ENCODE measurements around the gene ACBD4. TPM values are rescaled to one million over a fixed set of nuclear protein-coding genes. Genes with fewer than 3 reads are reported as not detected.

The ACBD4 gene
- total RNA-seq, 2 experiments from 2014 or later = 12.4 to 12.6 TPM

- intact Hi-C loops (cut with micrococcal nuclease) = loop anchor here (2.0 to 5.0 kb wide), 2 partner anchors 15 to 167 kb away; partner anchors contain the start of genes ACBD4 and MAP3K14
- DNase-seq = peak; percentile 58
- CTCF ChIA-PET = interaction anchor here (0.8 to 14.4 kb wide), 27 partner anchors 10 to 279 kb away, joined by 3 to 352 read pairs (median 6); partner anchors contain the start of genes ACBD4, FMNL1, HEXIM2 and NMT1
- Mint-ChIP-seq H3K9me3 (no peaks in the 10 kb centered on the region), H3K4me1 (ENCODE audit: low read depth) (peaks cover 31% of the 10 kb centered on the region), H3K27ac (peak overlapping the region; percentile 100), H3K4me3 (peak overlapping the region; percentile 98), H3K27me3 (no peaks in the 10 kb centered on the region), H3K36me3 (ENCODE audit: low read depth) (peaks cover 18% of the 10 kb centered on the region)
- no peak for TF ChIP-seq CTCF (IDR thresholded peaks at IDR 0.05)
- no peak for ATAC-seq
- POLR2A ChIA-PET = interaction anchor here (0.6 to 8.5 kb wide), 27 partner anchors 7 to 427 kb away, joined by 3 to 200 read pairs (median 5); partner anchors contain the start of genes ACBD4, FMNL1, HEXIM2 and MAP3K14
These were observed 14.5 kb downstream of the ACBD4 start for GRCh38 chr17:45149669-45150664.

- ChIA-PET POLR2A (interaction anchor here (0.6 to 8.5 kb wide), 14 partner anchors 10 to 258 kb away, joined by 3 to 200 read pairs (median 14); partner anchors contain the start of genes ACBD4, HEXIM2 and MAP3K14), CTCF (interaction anchor here (0.7 to 14.4 kb wide), 24 partner anchors 9 to 234 kb away, joined by 3 to 352 read pairs (median 6); partner anchors contain the start of genes ACBD4, FMNL1, HEXIM2 and PLCD3)
- Mint-ChIP-seq H3K36me3 (ENCODE audit: low read depth) (peaks cover 17% of the 10 kb centered on the region), H3K4me3 (peak overlapping the region; percentile 98), H3K4me1 (ENCODE audit: low read depth) (peaks cover 30% of the 10 kb centered on the region), H3K9me3 (no peaks in the 10 kb centered on the region), H3K27ac (peak overlapping the region; percentile 85), H3K27me3 (no peaks in the 10 kb centered on the region)
- ATAC-seq = no peak
- TF ChIP-seq CTCF (IDR thresholded peaks at IDR 0.05) = no peak
- intact Hi-C loops (cut with micrococcal nuclease) = loop anchor here (1.0 kb wide), 1 partner anchor 19 kb away; no protein-coding TSS in a partner anchor
- no peak for DNase-seq
These were observed 15.7 kb downstream of the ACBD4 start for GRCh38 chr17:45150911-45151809.

- Mint-ChIP-seq H3K4me3 (no peak overlapping the region), H3K27ac (peak overlapping the region; percentile 71), H3K27me3 (no peaks in the 10 kb centered on the region), H3K9me3 (no peaks in the 10 kb centered on the region), H3K4me1 (ENCODE audit: low read depth) (peaks cover 53% of the 10 kb centered on the region), H3K36me3 (ENCODE audit: low read depth) (peaks cover 22% of the 10 kb centered on the region)
- DNase-seq (peak; percentile 55), ATAC-seq (peak; percentile 52)
- no peak for TF ChIP-seq CTCF (IDR thresholded peaks at IDR 0.05)
- ChIA-PET POLR2A (interaction anchor here (0.8 to 1.5 kb wide), 3 partner anchors 19 to 66 kb away, joined by 3 to 4 read pairs (median 3); partner anchors contain the start of gene ACBD4), CTCF (interaction anchor here (0.6 to 14.4 kb wide), 4 partner anchors 18 to 42 kb away, joined by 3 to 352 read pairs (median 33); partner anchors contain the start of gene ACBD4)
- intact Hi-C loops (cut with micrococcal nuclease) = no loop called here
These were observed 19.5 kb downstream of the ACBD4 start for GRCh38 chr17:45155029-45155428.

GRCh38 chr17:45155483-45155882 lies 20.0 kb downstream of the ACBD4 start:
- Mint-ChIP-seq H3K27me3 (no peaks in the 10 kb centered on the region), H3K4me1 (ENCODE audit: low read depth) (peaks cover 53% of the 10 kb centered on the region), H3K9me3 (no peaks in the 10 kb centered on the region), H3K27ac (peak overlapping the region; percentile 71), H3K36me3 (ENCODE audit: low read depth) (peaks cover 22% of the 10 kb centered on the region), H3K4me3 (no peak overlapping the region)
- intact Hi-C loops (cut with micrococcal nuclease) = no loop called here
- ATAC-seq (no peak), DNase-seq (no peak)
- ChIA-PET POLR2A (interaction anchor here (0.8 to 1.5 kb wide), 3 partner anchors 19 to 66 kb away, joined by 3 to 4 read pairs (median 3); partner anchors contain the start of gene ACBD4), CTCF (interaction anchor here (0.6 to 14.4 kb wide), 4 partner anchors 17 to 41 kb away, joined by 3 to 352 read pairs (median 33); partner anchors contain the start of gene ACBD4)
- no peak for TF ChIP-seq CTCF (IDR thresholded peaks at IDR 0.05)

All from activated CD8-positive, alpha-beta T cell treated with anti-CD3 and anti-CD28 coated beads for 36 hours (primary cell).